DMS114 treated with DMSO at 0.1 percent for 48 hours (cell line): ENCODE measurements around the gene TSPAN6.

ENCODE experiments used
- DNase-seq: peaks from one replicate; lab custom pipeline; 2025; ENCODE audit not compliant: unreplicated experiment; lab: John Stamatoyannopoulos, UW

The TSPAN6 gene

DNA sequence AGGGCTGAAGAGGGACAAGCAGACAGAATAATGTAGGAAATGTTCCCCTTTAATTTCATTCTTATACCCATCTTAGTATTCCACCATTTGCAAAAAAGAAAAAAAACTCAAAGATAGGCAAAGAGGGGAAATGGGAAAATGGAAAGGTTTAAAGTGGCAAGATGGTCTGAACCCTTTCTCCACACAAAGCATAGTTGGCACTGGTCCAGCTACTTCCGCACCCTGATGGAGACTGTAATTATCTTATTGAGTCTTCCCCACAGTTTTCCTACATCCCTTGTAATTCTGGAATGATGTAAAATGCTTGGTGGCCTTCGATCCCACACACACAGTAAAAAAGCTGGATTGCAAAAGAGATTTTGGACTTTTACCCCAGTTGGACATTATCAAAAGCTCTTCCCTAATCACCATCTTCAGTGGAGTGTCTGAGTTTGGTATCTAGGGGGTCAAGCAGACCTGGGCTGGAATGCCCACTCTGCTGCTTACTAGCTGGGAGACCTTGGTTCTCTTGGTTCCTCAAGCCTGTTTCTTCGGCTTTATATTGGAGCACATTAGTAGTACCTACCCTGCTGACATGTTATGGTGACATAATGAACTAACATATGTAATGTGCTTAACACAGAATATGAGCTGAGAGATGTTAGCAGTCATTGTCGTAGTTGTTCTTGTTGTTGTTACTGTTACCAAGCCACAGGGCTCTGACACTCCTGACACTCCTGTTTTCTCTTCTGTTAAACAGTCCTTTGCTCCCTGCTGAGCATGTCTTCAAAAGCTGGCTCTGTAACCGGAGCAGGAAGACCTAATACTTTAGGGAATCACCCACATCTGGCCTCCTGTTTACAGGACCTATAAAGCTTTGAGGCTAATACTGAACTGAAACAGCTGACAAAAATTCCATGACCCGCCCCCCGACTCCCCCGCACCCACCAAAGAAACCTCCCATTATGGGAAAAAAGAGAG, 12.1 kb upstream of the TSPAN6 start:
- DNase-seq, result no peak

DNA sequence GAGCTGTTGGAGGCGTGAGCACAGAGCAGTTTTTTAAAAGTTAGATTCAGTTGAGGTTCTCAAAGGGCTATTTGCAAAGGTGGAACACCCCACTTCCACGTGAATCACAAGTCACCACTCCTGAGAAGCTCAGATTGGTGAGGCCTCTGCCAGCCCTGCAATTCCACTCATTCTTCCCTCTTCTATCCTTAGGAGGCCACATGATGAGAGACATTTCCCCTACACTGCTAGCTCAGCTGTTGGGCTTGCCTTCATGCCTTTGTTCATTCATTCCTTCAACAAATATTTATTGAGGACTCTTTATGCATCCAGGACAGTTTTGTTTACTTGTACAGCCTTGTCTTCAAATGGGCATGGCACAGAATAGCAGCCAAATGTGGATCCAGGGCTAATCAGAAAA, 11.1 kb upstream of the TSPAN6 start:
- DNase-seq, result no peak

- no peak for DNase-seq
These were observed 10.5 kb upstream of the TSPAN6 start for GRCh38 chrX:100647095-100647494.

DNA sequence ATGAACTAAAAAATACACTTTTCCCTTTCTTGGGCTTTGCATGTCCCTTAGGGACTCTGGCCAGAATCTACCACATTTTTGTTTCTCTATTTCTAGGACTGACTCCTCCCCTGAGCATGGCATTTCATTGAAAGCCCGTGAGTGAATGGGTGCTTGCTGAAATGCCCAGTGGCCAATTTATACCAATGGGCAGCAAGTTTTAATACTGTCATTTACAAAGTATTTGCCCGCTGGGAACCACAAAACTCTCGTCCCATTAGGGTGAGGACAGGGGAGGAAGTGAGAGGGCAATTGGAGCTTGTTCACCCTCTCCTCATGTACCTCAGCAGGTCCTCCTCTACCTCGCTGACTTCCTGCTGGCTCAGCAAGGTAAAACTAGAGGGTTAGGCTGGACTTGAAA, 8.5 kb upstream of the TSPAN6 start:
- DNase-seq, result no peak

- no peak for DNase-seq
These were observed 7.6 kb upstream of the TSPAN6 start, which contains the start of gene SRPX2 for GRCh38 chrX:100643956-100644860. Gene SRPX2, plus strand, starts transcription at chrX:100644199. Its CDS starts 2,124 bp downstream, at chrX:100646323.

- DNase-seq, result no peak
These were observed 6.6 kb upstream of the TSPAN6 start for GRCh38 chrX:100643212-100643611.

DNA sequence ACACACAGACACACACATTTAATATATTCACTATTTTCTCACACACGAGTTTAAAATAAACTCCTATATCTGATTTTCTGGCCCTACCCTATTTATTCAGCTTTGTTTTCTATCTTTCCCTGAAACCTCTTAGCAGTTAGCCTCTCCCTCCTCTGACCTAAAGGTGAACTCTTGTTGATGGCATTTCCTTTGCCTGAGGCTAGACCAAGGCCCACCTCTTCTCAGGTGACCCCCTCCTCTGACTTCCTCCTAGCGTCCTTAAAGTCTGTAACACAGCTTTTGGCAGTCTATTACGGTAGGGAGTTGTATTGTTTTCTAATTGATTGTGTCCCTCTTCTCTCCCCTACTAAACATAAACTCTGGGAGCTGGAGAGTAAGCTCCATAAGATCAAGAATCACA, 5.7 kb upstream of the TSPAN6 start:
- no peak for DNase-seq

DNA sequence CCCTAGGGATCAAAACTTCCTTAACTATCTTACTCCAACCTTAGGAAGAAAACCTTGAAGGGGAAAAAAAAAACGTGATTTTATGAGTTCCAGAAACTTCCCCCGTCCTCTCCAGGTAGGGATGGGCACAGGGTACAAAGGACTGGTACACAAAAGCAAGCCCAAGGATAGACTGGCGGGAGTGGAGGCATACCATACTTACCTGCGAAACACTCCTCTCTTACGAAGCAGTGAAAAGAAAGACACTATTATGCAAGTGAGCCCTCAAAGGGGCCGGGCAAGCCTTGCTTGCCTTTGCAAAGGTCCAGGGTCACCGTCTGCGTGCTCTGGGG, 651 bp downstream of the TSPAN6 start:
- no peak for DNase-seq

GRCh38 chrX:100635040-100635439, 1.6 kb downstream of the TSPAN6 start:
- DNase-seq, result no peak

DNA sequence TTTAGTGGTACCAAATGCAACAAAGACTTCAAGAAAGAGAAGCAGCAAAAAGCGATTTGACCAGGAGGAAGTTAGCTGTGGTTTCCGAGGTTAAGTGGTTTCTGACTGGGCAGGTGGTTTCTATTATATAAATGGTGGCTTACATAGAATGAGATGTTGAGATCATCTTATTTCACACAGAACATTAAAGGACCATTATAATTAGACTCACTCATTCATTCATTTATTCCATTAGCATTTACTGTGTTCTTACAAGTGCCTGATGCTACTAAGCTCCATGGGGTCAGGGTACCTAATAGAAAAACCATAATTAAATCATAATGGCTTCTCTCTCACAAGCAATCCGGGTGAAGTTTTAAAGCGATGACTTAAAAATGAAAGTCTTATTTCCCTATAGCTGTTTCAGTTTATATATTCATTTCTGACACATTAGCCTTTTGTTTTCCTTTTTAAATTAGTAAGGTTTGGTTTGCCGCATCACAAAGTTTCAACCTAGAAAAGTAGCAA, 10.6 kb downstream of the TSPAN6 start:
- no peak for DNase-seq

DNA sequence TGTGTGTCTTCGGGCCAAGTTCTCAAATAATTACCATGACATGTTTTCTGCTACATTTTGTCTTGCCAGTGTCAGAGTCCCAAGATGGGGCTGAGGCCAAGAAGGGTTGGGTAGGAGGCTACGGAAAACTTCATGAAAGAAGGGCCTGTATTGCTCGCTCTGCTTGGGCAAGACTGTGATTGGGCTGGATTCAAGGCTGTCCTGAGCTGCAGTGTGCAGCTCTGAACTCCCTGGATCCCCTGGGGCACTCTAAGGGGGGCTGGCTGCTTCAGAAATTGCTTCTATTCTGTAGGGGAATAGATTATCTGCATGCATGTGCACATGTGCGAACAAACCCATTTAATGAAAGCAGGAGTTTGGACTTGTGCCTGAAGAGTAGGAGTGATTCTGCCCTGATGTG, 13.6 kb downstream of the TSPAN6 start:
- no peak for DNase-seq

DNA sequence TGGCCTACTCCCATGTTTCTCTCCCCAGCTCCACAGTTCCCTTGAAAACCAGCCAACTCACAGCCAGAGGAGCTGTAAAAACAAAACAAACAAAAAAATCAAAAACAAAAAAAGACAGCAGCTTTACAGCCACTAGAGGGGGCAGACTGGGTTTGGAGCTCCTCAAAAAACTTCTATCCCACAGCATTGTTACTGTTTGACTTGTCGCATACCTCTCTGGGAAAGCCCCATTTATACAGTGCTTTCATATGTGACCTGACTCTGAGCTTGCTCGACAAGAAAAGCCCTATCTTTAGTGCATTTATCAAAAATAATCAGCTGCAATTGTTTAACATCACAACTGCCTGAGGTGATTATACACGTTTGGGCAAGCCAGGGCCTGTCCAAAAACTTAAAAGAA, 21.6 kb downstream of the TSPAN6 start:
- DNase-seq, result peak; percentile 72

DNA sequence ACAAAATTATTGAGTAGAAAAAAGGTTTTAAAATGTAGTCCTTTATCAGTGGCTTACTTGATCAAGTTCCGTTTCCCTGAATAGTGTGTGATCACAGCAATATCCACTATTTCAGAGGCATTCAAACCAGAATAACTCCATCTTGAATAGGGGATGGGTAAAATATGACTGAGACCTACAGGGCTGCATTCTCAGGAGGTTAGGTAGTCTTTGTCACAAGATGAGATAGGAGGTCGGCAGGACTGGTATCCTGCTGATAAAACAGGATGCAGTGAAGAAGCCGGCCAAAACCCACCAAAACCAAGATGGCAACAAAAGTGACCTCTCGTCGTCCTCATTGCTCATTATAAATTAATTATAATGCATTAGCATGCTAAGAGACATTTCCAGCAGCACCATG, 24.7 kb downstream of the TSPAN6 start:
- DNase-seq, result no peak

DNA sequence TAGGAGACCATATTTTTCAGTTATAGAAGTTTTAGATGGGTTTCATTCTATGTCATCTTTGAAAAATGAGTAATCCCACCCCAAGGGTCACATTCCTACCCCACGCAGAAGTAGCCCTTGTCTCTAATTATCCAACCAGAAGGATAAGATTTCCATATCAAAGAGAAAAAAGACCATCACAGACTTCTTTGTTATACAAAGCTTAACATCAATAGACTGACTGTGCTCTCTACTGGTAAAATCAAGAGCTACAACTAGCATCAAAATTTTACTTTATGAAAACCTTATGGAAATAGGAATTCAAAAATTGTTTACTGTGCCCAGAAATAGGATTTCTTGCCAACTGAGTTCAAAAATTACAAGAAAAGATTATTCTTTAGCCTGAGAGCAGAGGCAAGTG, 27.0 kb downstream of the TSPAN6 start:
- DNase-seq, result peak; percentile 10

DNA sequence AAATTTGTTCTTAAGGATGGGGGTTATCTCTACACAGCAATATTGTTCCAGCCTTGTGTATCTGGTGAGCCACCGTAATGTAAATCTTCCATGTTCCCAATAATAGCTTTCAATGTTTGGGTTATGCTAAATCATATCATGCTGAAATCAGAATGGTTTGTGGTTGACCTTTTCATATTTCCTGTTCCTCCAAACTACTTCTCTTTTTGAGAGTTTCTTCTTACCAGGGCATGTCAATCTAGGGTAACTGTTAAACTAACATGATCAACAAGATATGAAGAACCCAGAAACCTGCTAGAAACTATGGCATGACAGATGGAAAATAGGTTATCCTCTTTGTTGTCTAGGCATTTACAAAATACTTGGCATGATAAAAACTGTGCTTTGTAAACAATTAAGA, 29.9 kb downstream of the TSPAN6 start:
- DNase-seq, result no peak

DNA sequence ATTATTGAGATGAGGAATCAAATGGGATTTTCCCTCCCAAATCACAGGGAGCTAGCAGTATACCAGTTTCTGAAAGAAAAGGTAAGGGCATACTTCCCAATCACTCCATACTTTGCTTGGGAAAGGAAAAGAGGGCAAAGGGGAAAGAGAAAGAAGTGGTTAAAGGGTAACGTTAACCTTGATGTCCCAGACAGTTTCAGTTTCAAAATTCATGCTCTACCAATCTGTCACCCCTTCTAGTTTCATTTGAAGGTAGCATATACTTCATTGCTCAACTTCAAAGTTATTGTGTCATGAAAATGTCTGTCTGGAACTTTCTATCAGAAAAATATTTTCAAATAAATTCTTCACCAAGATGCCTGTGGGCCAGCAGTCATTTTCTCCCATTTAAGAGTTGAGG, 35.8 kb downstream of the TSPAN6 start:
- DNase-seq, result no peak

- DNase-seq, result no peak
These were observed 36.3 kb downstream of the TSPAN6 start for GRCh38 chrX:100600340-100600739.

DNA sequence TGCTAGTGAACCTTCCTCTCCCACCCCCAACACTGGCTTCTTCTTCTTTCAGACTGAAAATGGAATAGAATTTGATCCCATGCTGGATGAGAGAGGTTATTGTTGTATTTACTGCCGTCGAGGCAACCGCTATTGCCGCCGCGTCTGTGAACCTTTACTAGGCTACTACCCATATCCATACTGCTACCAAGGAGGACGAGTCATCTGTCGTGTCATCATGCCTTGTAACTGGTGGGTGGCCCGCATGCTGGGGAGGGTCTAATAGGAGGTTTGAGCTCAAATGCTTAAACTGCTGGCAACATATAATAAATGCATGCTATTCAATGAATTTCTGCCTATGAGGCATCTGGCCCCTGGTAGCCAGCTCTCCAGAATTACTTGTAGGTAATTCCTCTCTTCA, 37.1 kb downstream of the TSPAN6 start:
- DNase-seq, result no peak

- no peak for DNase-seq
These were observed 40.0 kb downstream of the TSPAN6 start for GRCh38 chrX:100596601-100597000.

- no peak for DNase-seq
These were observed 43.0 kb downstream of the TSPAN6 start for GRCh38 chrX:100593581-100593980.

DNA sequence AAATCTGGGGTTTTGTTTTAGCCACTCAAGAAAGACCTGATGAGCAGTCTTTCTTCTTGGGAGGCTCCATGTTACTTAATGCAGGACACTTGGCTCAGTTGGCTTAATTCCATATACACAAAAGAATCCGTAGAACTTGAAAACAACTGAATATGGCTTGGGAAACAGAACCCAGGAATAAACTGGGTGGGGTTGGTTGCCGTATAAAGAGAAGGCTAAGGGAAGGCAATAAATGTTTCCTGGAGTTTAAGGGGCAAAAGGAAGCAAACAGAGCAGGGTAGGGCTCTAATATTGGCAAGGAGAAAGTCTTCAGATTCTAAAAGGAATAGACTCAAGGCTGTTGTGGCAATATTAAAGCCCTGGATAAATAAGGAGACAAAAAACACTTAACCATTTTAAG, 43.5 kb downstream of the TSPAN6 start:
- no peak for DNase-seq
